HG02870 (cell line): ENCODE results near the gene OR5H15.
"Not testable (repeated sequence)": the region's sequence is repeated elsewhere in the genome, so short reads cannot be mapped to it uniquely, and the experiment has no call there.

ENCODE experiments used
- ATAC-seq: cut with Tn5 transposase; IDR thresholded peaks from one replicate; pipeline ENCODE4 v1.9.1; 2021; ENCODE audit warnings: mild to moderate bottlenecking, moderate library complexity; ENCODE audit not compliant: unreplicated experiment

The OR5H15 gene

GRCh38 chr3:98166396-98166795 is at the start of gene OR5H15:
Gene OR5H15 (plus strand): TSS chr3:98166696. CDS start chr3:98168700, 2,004 bp downstream.
- no peak for ATAC-seq

GRCh38 chr3:98130421-98130820 is 36.1 kb upstream of the OR5H15 start, which contains the start of gene OR5H1:
Gene OR5H1 (plus strand): TSS chr3:98130721. CDS start chr3:98132698, 1,977 bp downstream.
- no peak for ATAC-seq

GRCh38 chr3:98136631-98137030 is 29.9 kb upstream of the OR5H15 start:
- no peak for ATAC-seq

- ATAC-seq: not testable (repeated sequence)
Observed at GRCh38 chr3:98137826-98138557, 28.5 kb upstream of the OR5H15 start.

- ATAC-seq: no peak
Observed at GRCh38 chr3:98140531-98140930, 26.0 kb upstream of the OR5H15 start.

- ATAC-seq: no peak
Observed at GRCh38 chr3:98147179-98147578, 19.3 kb upstream of the OR5H15 start, which contains the start of gene OR5H14. Gene OR5H14 (plus strand): TSS chr3:98147479. CDS start chr3:98149386, 1,907 bp downstream.

- no peak for ATAC-seq
Observed at GRCh38 chr3:98148751-98149150, 17.7 kb upstream of the OR5H15 start.

GRCh38 chr3:98149456-98149855 is 17.0 kb upstream of the OR5H15 start:
- not testable (repeated sequence) for ATAC-seq

- ATAC-seq: no peak
Observed at GRCh38 chr3:98151241-98151640, 15.3 kb upstream of the OR5H15 start.

- ATAC-seq: no peak
Observed at GRCh38 chr3:98171071-98171470, 4.6 kb downstream of the OR5H15 start.

- ATAC-seq: no peak
Observed at GRCh38 chr3:98172621-98173020, 6.1 kb downstream of the OR5H15 start.

GRCh38 chr3:98180319-98180890 is 13.9 kb downstream of the OR5H15 start:
- ATAC-seq: no peak

- ATAC-seq: no peak
Observed at GRCh38 chr3:98182196-98182595, 15.7 kb downstream of the OR5H15 start.

GRCh38 chr3:98185180-98185579 is 18.7 kb downstream of the OR5H15 start:
- no peak for ATAC-seq

GRCh38 chr3:98188545-98188944 is 22.0 kb downstream of the OR5H15 start:
- ATAC-seq: peak; percentile 71

GRCh38 chr3:98190911-98191310 is 24.4 kb downstream of the OR5H15 start:
- ATAC-seq: not testable (repeated sequence)

GRCh38 chr3:98196293-98196692 is 29.8 kb downstream of the OR5H15 start:
- not testable (repeated sequence) for ATAC-seq

GRCh38 chr3:98199020-98199419 is 32.5 kb downstream of the OR5H15 start:
- no peak for ATAC-seq

GRCh38 chr3:98209244-98209643 is 42.7 kb downstream of the OR5H15 start:
- no peak for ATAC-seq

GRCh38 chr3:98213276-98213675 is 46.8 kb downstream of the OR5H15 start:
- ATAC-seq: no peak

- no peak for ATAC-seq
Observed at GRCh38 chr3:98215051-98215450, 48.6 kb downstream of the OR5H15 start.
